Stomach (tissue), 4 donors: ENCODE results near the gene LONP1.

ENCODE experiments used
- POLR2A ChIP-seq, 4 donors: fragments of 450-650 bp; IDR thresholded peaks; one replicate each; pipeline ENCODE4 v1.6.1; 2016; ENCODE audit warnings: antibody characterized with exemption in 4 of 4, control low read depth in 2 of 4, mild to moderate bottlenecking in 1 of 4, moderate library complexity in 1 of 4
- TF ChIP-seq, protein P1 (sequence below), 7 experiments: fragments of 450-650 bp in 4 of 7; fragments of 200-600 bp in 3 of 7; sonication (generic) in 3 of 7; IDR thresholded peaks; one replicate each; pipeline ENCODE4 v1.5.1; 2016 to 2019; ENCODE audit warnings: antibody characterized with exemption in 7 of 7, control low read depth in 2 of 7, mild to moderate bottlenecking in 1 of 7

DNA sequence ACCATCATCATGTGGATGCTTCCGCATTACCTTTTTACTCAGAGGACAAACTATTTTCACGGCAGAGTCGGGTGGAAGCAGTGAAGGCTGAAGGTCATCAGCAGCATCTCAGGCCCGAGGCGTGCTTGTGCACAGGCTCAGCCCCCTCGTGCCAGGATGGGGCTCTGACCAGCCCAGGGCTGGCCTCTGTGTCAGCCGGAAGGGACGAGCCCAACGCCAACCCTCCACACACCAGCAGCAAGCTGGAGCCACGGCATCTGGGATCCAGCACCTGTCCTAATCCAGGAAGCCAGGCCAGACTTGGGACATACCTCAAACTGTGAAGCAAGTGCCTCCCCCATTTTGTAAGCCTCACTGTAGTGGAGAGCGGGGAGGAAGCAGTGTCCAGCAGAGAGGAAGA is 50.7 kb downstream of the LONP1 start:
- TF ChIP-seq, protein P1, sequence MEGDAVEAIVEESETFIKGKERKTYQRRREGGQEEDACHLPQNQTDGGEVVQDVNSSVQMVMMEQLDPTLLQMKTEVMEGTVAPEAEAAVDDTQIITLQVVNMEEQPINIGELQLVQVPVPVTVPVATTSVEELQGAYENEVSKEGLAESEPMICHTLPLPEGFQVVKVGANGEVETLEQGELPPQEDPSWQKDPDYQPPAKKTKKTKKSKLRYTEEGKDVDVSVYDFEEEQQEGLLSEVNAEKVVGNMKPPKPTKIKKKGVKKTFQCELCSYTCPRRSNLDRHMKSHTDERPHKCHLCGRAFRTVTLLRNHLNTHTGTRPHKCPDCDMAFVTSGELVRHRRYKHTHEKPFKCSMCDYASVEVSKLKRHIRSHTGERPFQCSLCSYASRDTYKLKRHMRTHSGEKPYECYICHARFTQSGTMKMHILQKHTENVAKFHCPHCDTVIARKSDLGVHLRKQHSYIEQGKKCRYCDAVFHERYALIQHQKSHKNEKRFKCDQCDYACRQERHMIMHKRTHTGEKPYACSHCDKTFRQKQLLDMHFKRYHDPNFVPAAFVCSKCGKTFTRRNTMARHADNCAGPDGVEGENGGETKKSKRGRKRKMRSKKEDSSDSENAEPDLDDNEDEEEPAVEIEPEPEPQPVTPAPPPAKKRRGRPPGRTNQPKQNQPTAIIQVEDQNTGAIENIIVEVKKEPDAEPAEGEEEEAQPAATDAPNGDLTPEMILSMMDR (IDR thresholded peaks at IDR 0.05): no peak
- TF ChIP-seq POLR2A (IDR thresholded peaks at IDR 0.05): no peak
